Measurements from ENCODE around the gene CNEP1R1. TPM values are rescaled to one million over a fixed set of nuclear protein-coding genes. Genes with fewer than 3 reads are reported as not detected.

CNEP1R1 gene
- total and polyA plus RNA-seq, 9 of the 15 experiments (the other 6 are each of a cell fraction or from before 2014, with no cell fraction given), result 7.6 to 20.1 (median 10.6) TPM

GRCh38 chr16:50024684-50025536, at the start of gene CNEP1R1 (continued):
- TF ChIP-seq YY1 (IDR thresholded peaks at IDR 0.05; ENCODE audit: borderline replicate concordance in 1 of 3, control insufficient read depth in 1 of 3, extremely low read depth in 1 of 3, insufficient read depth in 3 of 3, insufficient read length in 1 of 3, insufficient replicate concordance in 2 of 3, low read depth in 1 of 3, low read length in 2 of 3), result peak in 2 of 3 experiments; percentile 35 to 61
- no peak for TF ChIP-seq IRF2 (CRISPR knock-in tag; IDR thresholded peaks at IDR 0.05)
- no peak for TF ChIP-seq ZNF174 (CRISPR knock-in tag; IDR thresholded peaks at IDR 0.05)
- TF ChIP-seq ARID4B (CRISPR knock-in tag; IDR thresholded peaks at IDR 0.05), result no peak
- TF ChIP-seq CTBP1 (IDR thresholded peaks at IDR 0.05; ENCODE audit: borderline replicate concordance), result peak; percentile 88
- no peak for TF ChIP-seq NFE2 (IDR thresholded peaks at IDR 0.05; ENCODE audit: low read depth)
- no peak for TF ChIP-seq ZC3H11A (IDR thresholded peaks at IDR 0.05; ENCODE audit: low read depth, low read length)
- TF ChIP-seq ZNF398 (CRISPR knock-in tag; IDR thresholded peaks at IDR 0.05), result no peak
- no peak for TF ChIP-seq ZBTB33 (CRISPR knock-in tag; IDR thresholded peaks at IDR 0.05)
- no peak for TF ChIP-seq ZNF583 (CRISPR knock-in tag; IDR thresholded peaks at IDR 0.05)
- no peak for TF ChIP-seq NBN (IDR thresholded peaks at IDR 0.05; ENCODE audit: low read depth)
- TF ChIP-seq ZNF133 (CRISPR knock-in tag; IDR thresholded peaks at IDR 0.05), result no peak
- 0 out of 2 replicates have a peak, but pooled peaks have one; percentile 10 for TF ChIP-seq NFIC (IDR thresholded peaks at IDR 0.05)
- TF ChIP-seq NUFIP1 (IDR thresholded peaks at IDR 0.05; ENCODE audit: partially characterized antibody), result no peak
- TF ChIP-seq ZNF239 (CRISPR knock-in tag; IDR thresholded peaks at IDR 0.05), result no peak
- TF ChIP-seq NR4A1 (CRISPR knock-in tag; IDR thresholded peaks at IDR 0.05), result no peak
- no peak for TF ChIP-seq NR4A1 (tag; IDR thresholded peaks at IDR 0.05)
- no peak for TF ChIP-seq NELFE (IDR thresholded peaks at IDR 0.05; ENCODE audit: insufficient read depth, insufficient read length)
